Measurements from ENCODE around the gene PLXNB2. TPM values are rescaled to one million over a fixed set of nuclear protein-coding genes. Genes with fewer than 3 reads are reported as not detected.

Gene PLXNB2
- total RNA-seq, 1 donor from 2014 or later: 287 TPM

DNA sequence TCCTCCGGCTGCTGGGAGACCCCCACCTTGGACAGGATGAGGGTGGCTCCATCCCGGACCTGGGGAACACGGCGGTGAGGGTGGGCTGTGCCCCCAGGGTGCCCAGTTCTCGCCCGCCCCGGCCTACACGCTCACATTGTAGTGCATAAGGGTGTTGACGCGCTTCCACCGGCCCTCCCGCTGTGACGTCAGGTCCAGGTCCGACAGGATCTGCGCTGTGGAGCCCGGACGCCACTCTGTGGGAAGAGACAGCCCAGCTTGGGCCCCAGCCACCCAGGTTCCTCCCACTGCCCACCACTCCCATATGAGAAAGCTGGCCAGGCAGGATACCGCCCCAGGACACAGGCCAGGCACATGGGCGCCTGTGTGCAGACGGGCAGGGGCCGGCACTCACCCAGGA, 29.0 kb downstream of the PLXNB2 start:
- intact Hi-C loops (cut with DNase I): no loop called here
- H3K4me1 ChIP-seq: no peaks in the 10 kb centered on the region
- TF ChIP-seq, protein P1, sequence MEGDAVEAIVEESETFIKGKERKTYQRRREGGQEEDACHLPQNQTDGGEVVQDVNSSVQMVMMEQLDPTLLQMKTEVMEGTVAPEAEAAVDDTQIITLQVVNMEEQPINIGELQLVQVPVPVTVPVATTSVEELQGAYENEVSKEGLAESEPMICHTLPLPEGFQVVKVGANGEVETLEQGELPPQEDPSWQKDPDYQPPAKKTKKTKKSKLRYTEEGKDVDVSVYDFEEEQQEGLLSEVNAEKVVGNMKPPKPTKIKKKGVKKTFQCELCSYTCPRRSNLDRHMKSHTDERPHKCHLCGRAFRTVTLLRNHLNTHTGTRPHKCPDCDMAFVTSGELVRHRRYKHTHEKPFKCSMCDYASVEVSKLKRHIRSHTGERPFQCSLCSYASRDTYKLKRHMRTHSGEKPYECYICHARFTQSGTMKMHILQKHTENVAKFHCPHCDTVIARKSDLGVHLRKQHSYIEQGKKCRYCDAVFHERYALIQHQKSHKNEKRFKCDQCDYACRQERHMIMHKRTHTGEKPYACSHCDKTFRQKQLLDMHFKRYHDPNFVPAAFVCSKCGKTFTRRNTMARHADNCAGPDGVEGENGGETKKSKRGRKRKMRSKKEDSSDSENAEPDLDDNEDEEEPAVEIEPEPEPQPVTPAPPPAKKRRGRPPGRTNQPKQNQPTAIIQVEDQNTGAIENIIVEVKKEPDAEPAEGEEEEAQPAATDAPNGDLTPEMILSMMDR (IDR thresholded peaks at IDR 0.05): no peak
- H3K36me3 ChIP-seq: peaks cover 86 to 87% of the 10 kb centered on the region in 2 donors
- no peak for DNase-seq (ENCODE audit: low spot score in 2 of 2)
- no peak overlapping the region for H3K27ac ChIP-seq
- no peak overlapping the region for H3K4me3 ChIP-seq
- no peaks in the 10 kb centered on the region for H3K27me3 ChIP-seq
- H3K9me3 ChIP-seq: no peaks in the 10 kb centered on the region

DNA sequence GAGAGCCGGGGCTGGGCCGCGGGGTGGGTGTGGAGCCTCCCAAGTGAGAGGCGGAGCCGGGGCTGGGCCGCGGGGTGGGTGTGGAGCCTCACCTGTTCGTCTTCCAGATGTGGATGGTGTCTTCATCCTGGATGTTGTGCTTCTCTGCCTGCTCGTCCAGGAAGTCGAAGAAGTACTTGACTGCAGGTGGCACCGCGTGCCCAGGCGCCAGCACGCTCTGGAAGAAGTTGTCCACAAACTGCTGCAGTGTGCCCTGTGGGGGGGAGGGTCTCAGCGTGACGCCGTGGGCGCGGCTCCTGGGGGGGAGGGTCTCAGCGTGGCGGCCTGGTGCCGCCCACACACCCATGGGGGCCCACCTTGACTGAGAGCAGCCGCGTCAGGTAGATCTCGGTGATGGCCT, 29.7 kb downstream of the PLXNB2 start:
- intact Hi-C loops (cut with DNase I): loop anchor here (2.0 kb wide), 1 partner anchor 29 kb away; the partner anchor contains the start of gene PLXNB2
- Histone ChIP-seq H3K27me3 (no peaks in the 10 kb centered on the region), H3K4me3 (no peak overlapping the region), H3K4me1 (no peaks in the 10 kb centered on the region), H3K36me3 (peaks cover 79 to 80% of the 10 kb centered on the region in 2 donors), H3K27ac (no peak overlapping the region), H3K9me3 (no peaks in the 10 kb centered on the region)
- TF ChIP-seq, protein P1 (IDR thresholded peaks at IDR 0.05): no peak
- DNase-seq (ENCODE audit: low spot score in 2 of 2): no peak

DNA sequence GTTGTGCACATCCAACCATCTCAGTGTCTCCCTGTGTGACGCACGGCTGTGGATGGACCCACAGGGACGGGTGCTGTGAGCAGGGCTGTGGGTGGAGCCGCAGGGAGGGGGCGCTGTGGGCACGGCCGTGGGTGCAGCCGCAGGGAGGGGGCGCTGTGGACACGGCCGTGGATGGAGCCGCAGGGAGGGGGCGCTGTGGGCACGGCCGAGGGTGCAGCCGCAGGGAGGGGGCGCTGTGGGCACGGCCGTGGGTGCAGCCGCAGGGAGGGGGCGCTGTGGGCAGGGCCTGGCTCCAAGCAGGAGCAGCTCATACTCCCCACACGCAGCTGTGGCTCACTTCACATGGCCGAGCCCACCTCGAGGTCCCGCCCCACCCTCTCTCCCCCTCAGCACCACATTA, 31.3 kb downstream of the PLXNB2 start:
- no peak overlapping the region for H3K4me3 ChIP-seq
- H3K27ac ChIP-seq: no peak overlapping the region
- peak in 1 of 2 donors; percentile 74 for DNase-seq (ENCODE audit: low spot score in 2 of 2)
- H3K9me3 ChIP-seq: no peaks in the 10 kb centered on the region
- peaks cover 63 to 64% of the 10 kb centered on the region in 2 donors for H3K36me3 ChIP-seq
- no peaks in the 10 kb centered on the region for H3K27me3 ChIP-seq
- peaks cover 5 to 9% of the 10 kb centered on the region in 2 donors for H3K4me1 ChIP-seq
- intact Hi-C loops (cut with DNase I): loop anchor here (1.0 to 2.0 kb wide), 2 partner anchors 31 to 51 kb away; partner anchors contain the start of genes DENND6B and PLXNB2
- TF ChIP-seq, protein P1 (IDR thresholded peaks at IDR 0.05): peak in 2 of 3 experiments; percentile 55 to 64

DNA sequence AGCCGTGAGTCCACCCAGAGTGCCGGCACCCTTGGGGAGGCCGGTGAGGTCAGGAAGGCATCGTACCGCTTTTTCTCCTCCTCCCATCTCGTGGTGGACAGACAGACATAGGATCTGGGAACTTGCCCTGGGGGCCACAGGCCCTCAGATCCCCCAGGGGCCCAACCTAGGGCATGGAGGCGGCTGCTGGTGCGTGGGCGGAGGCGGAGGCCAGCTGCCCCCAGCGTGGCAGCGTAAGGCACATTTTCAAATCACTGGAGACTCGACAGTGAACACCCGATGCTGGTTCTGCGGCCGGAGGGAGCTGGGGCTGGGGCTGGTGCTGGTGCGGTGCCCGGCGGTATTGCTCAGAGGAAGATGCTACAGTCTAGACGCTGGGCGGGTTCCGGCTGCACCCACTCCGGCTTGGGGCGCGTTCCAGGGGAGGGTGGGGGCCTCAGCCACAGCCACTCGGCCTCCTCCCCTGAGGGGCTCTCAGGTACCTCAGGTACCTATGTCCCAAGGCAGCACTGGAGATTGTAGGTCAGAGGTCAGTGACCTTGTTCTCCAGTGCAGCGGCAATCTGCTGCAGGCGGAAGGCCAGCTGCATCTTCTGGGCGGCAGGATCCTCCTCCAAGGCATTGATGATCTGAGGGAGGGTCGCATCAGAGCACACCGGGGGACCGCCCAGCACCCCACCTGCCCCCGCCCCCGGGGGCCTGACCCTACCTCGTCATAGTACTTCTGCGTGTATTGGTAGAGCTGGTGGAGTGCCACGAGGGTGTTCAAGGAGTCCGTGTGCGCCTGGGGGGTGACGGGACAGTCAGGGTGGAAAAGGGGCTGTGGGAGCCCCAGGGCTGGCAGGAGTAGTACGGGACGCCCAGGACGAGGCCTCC, 32.0 kb downstream of the PLXNB2 start:
- Histone ChIP-seq H3K4me3 (no peak overlapping the region), H3K36me3 (peaks cover 55 to 56% of the 10 kb centered on the region in 2 donors), H3K27me3 (no peaks in the 10 kb centered on the region), H3K27ac (no peak overlapping the region), H3K9me3 (no peaks in the 10 kb centered on the region), H3K4me1 (peaks cover 9 to 16% of the 10 kb centered on the region in 2 donors)
- DNase-seq (ENCODE audit: low spot score in 2 of 2): no peak
- intact Hi-C loops (cut with DNase I): loop anchor here (1.0 to 2.0 kb wide), 3 partner anchors 31 to 67 kb away; partner anchors contain the start of genes DENND6B, PLXNB2 and PPP6R2
- TF ChIP-seq, protein P1 (IDR thresholded peaks at IDR 0.05): no peak

DNA sequence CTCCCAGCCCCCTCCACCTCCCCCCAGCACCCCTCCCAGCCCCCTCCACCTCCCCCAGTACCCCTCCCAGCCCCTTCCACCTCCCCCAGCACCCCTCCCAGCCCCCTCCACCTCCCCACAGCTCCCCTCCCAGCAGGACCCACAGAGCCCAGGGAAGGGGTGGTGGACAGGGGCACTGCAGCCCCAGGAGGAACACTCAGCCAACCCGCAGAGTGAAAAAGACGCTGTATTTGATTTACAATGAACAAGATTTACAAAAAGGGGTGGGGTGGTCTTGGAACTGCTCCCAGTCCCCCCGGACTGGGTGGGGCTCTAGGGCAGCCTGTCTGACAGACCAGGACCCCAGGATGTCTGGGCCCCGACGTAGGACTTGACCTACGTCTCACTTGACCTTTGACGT, 32.7 kb downstream of the PLXNB2 start:
- Histone ChIP-seq H3K36me3 (peaks cover 49 to 50% of the 10 kb centered on the region in 2 donors), H3K27me3 (no peaks in the 10 kb centered on the region), H3K9me3 (no peaks in the 10 kb centered on the region), H3K27ac (no peak overlapping the region), H3K4me3 (no peak overlapping the region), H3K4me1 (peaks cover 9 to 19% of the 10 kb centered on the region in 2 donors)
- TF ChIP-seq, protein P1 (IDR thresholded peaks at IDR 0.05): no peak
- no peak for DNase-seq (ENCODE audit: low spot score in 2 of 2)
- intact Hi-C loops (cut with DNase I): loop anchor here (2.0 kb wide), 1 partner anchor 68 kb away; the partner anchor contains the start of gene PPP6R2
